ENCODE data around the gene DGLUCY.
A peak's percentile ranks its signal among the peaks of the same experiment; 100 is the strongest.
"Not testable (repeated sequence)": the region's sequence is repeated elsewhere in the genome, so short reads cannot be mapped to it uniquely, and the experiment has no call there.

DGLUCY gene

DNA sequence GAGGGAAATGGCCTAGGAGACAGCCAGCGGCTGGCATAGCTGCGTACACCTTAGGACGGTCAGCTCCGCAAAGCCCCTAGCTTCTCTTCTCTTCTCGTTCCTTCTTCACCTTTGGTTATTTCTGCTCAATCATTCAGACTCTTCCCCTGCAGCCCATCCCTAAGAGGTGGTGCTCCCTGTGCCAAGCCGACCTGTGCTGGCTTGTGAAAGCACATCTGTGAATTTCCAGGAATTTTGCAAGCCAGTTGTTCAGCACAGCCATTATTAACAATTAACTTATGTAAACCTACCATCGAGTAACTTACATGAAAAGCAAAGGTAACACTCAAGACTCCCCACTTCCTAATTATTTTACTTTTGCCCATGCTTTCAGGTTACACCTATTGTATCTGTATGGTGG, 151.5 kb downstream of the DGLUCY start:
- TF ChIP-seq, protein P1, sequence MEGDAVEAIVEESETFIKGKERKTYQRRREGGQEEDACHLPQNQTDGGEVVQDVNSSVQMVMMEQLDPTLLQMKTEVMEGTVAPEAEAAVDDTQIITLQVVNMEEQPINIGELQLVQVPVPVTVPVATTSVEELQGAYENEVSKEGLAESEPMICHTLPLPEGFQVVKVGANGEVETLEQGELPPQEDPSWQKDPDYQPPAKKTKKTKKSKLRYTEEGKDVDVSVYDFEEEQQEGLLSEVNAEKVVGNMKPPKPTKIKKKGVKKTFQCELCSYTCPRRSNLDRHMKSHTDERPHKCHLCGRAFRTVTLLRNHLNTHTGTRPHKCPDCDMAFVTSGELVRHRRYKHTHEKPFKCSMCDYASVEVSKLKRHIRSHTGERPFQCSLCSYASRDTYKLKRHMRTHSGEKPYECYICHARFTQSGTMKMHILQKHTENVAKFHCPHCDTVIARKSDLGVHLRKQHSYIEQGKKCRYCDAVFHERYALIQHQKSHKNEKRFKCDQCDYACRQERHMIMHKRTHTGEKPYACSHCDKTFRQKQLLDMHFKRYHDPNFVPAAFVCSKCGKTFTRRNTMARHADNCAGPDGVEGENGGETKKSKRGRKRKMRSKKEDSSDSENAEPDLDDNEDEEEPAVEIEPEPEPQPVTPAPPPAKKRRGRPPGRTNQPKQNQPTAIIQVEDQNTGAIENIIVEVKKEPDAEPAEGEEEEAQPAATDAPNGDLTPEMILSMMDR (IDR thresholded peaks at IDR 0.05; ENCODE audit: unreplicated experiment in 3 of 3): no peak
- H3K27me3 Mint-ChIP-seq (ENCODE audit: low read depth): peaks cover 51% of the 10 kb centered on the region
- H3K36me3 Mint-ChIP-seq (ENCODE audit: low read depth): peaks cover 5% of the 10 kb centered on the region
- H3K27ac Mint-ChIP-seq: peak overlapping the region in 1 of 3 experiments; percentile 46
- H3K4me3 Mint-ChIP-seq: peak overlapping the region; percentile 67 to 79 (median 70)
- no peaks in the 10 kb centered on the region for H3K9me3 Mint-ChIP-seq
- H3K4me1 Mint-ChIP-seq: peaks cover 30% of the 10 kb centered on the region

DNA sequence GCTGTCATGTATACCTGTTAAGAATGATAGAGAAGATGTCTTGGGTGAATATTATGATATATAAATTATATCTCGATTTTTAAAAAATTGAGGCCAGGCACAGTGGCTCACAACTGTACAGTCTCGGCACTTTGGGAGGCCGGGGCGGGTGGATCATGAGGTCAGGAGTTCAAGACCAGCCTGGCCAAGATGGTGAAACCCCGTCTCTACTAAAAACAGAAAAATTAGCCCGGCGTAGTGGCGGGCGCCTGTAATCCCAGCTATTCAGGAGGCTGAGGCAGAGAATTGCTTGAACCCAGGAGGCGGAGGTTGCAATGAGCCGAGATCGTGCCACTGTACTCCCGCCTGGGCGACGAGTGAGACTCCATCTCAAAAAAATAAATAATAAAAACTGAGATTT, 152.4 kb downstream of the DGLUCY start:
- peaks cover 30% of the 10 kb centered on the region for H3K4me1 Mint-ChIP-seq
- not testable (repeated sequence) for H3K27ac Mint-ChIP-seq; H3K36me3 Mint-ChIP-seq (ENCODE audit: low read depth); H3K9me3 Mint-ChIP-seq; H3K4me3 Mint-ChIP-seq
- peaks cover 43% of the 10 kb centered on the region for H3K27me3 Mint-ChIP-seq (ENCODE audit: low read depth)

DNA sequence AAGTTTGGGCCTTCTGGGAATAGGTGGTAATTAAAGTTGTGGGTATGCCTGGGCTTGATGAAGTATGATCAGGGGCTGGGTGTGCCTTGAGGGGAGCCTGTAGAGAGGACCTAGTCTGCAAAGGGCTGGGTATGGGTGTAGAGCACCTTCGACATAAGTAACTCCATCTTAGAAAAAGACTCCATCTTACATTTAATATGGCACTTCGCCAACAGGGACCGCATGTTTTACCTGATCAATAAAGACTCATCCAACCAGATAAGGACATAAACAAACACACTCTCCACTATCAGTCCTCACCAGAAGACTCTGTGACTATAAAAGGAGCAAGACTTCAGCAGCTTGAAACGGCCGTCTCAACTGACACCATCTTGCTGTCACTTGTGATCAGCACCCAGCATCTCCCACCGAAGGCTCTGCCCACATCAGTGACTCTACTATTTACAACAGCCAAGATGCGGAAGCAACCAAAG, 154.1 kb downstream of the DGLUCY start:
- H3K4me1 Mint-ChIP-seq: peaks cover 30% of the 10 kb centered on the region
- H3K27ac Mint-ChIP-seq: no peak overlapping the region
- TF ChIP-seq, protein P1 (IDR thresholded peaks at IDR 0.05; ENCODE audit: unreplicated experiment in 3 of 3): no peak
- peaks cover 8% of the 10 kb centered on the region for H3K36me3 Mint-ChIP-seq (ENCODE audit: low read depth)
- no peak overlapping the region for H3K4me3 Mint-ChIP-seq
- H3K9me3 Mint-ChIP-seq: no peaks in the 10 kb centered on the region
- peaks cover 31% of the 10 kb centered on the region for H3K27me3 Mint-ChIP-seq (ENCODE audit: low read depth)

DNA sequence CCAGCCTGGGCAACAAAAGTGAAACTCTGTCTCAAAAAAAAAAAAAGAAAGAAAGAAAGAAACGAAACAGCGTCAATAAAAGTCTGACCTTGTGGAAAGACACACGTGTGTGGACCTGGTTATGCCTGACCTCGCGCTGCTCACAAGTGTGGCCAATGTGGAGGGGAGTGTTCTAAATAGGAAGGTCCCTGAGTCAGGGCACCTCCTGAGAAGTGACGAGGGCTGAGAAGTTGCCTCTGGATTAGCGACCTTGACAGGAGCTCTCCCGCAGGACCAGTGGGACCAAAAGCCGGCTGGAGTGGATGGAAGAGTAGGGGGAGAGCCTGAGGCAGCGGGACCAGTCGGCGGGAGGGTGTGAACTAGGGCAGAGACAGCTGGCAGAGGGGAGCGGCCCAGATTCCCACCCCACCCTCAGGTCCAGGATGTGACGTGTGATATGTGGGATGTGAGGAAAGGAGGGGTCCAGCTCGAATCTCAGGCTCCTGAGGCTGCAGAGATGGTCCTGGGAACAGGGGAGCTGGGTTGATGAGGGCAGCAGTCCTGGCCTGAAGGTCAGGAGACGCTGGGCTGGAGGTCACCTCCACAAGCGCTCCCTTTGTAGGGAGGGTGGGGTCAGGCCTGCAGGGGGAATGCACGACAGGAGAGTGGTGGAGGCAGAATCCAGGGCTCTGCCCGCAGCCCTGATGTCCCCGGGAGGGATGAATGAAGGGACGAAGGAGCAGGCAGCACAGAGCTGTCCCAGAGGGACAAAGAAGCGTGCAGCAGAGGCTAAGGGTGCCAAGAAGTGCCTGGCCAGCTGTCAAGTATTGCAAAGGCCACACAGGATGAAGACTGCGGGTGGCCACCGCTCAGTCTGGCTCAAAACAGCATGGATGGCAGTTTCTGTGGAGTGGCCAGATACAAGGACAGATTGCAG, 155.5 kb downstream of the DGLUCY start:
- TF ChIP-seq, protein P1 (IDR thresholded peaks at IDR 0.05; ENCODE audit: unreplicated experiment in 3 of 3): no peak
- peaks cover 8% of the 10 kb centered on the region for H3K36me3 Mint-ChIP-seq (ENCODE audit: low read depth)
- H3K27me3 Mint-ChIP-seq (ENCODE audit: low read depth): peaks cover 18% of the 10 kb centered on the region
- no peaks in the 10 kb centered on the region for H3K9me3 Mint-ChIP-seq
- H3K27ac Mint-ChIP-seq: peak overlapping the region in 1 of 3 experiments; percentile 18
- no peak overlapping the region for H3K4me3 Mint-ChIP-seq
- H3K4me1 Mint-ChIP-seq: peaks cover 20% of the 10 kb centered on the region

DNA sequence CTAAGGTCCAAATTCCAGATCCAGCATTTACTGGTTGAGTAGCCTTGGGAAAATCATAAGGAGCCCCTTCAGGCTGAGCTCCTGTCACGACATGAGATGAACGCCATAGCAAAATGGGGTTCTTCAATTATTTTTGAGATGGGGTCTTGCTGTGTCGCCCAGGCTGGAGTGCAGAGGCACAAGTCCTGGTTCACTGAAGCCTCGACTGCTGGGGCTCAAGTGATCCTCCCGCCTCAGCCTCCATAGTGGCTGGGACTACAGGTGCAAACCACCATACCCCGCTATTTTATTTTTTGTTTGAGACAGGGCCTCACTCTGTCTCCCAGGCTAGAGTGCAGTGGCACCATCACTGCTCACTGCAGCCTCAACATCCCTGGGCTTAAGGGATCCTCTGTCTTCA, 156.3 kb downstream of the DGLUCY start:
- Mint-ChIP-seq H3K27me3 (ENCODE audit: low read depth) (peaks cover 12% of the 10 kb centered on the region), H3K9me3 (no peaks in the 10 kb centered on the region), H3K4me1 (peaks cover 20% of the 10 kb centered on the region), H3K36me3 (ENCODE audit: low read depth) (peaks cover 8% of the 10 kb centered on the region), H3K27ac (no peak overlapping the region), H3K4me3 (no peak overlapping the region)
- TF ChIP-seq, protein P1 (IDR thresholded peaks at IDR 0.05; ENCODE audit: unreplicated experiment in 3 of 3): no peak

DNA sequence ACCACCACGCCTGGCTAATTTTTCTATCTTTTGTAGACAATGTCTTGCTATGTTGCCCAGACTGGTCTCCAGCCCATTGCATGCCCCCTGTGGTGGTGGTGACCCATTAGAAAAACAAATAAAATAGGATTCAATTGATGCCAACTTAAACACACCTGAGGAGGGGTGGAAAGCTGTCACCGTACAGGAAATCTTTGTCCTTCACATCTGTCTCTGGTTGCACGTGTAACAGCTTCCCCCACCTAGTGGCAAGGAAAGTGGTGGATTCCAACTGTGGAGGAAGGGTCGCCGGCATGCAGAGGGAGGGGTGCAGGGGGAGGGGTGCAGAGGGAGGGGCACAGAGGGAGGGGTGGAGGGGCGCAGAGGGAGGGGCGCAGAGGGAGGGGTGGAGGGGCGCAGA, 156.7 kb downstream of the DGLUCY start:
- peaks cover 16% of the 10 kb centered on the region for H3K4me1 Mint-ChIP-seq
- TF ChIP-seq, protein P1 (IDR thresholded peaks at IDR 0.05; ENCODE audit: unreplicated experiment in 3 of 3): no peak
- H3K27ac Mint-ChIP-seq: no peak overlapping the region
- no peaks in the 10 kb centered on the region for H3K9me3 Mint-ChIP-seq
- H3K27me3 Mint-ChIP-seq (ENCODE audit: low read depth): peaks cover 8% of the 10 kb centered on the region
- H3K36me3 Mint-ChIP-seq (ENCODE audit: low read depth): peaks cover 8% of the 10 kb centered on the region
- no peak overlapping the region for H3K4me3 Mint-ChIP-seq
